Measurements from ENCODE around the gene DOK1.

The DOK1 gene

GRCh38 chr2:74534411-74534810, 20.1 kb upstream of the DOK1 start:
- DNase-seq (ENCODE audit: extremely low read depth, insufficient read length), result no peak
- peaks cover 25% of the 10 kb centered on the region for H3K36me3 ChIP-seq (ENCODE audit: control insufficient read depth, insufficient read depth, low read length)
- no peaks in the 10 kb centered on the region for H3K27me3 ChIP-seq (replicated peaks; ENCODE audit: control insufficient read depth, insufficient read depth, low read length)
- no peak for TF ChIP-seq CTCF (IDR thresholded peaks at IDR 0.05; ENCODE audit: insufficient read depth, low read length, poor library complexity, severe bottlenecking)
- no peak overlapping the region for H3K4me3 ChIP-seq (replicated peaks; ENCODE audit: low read depth, low read length)

DNA sequence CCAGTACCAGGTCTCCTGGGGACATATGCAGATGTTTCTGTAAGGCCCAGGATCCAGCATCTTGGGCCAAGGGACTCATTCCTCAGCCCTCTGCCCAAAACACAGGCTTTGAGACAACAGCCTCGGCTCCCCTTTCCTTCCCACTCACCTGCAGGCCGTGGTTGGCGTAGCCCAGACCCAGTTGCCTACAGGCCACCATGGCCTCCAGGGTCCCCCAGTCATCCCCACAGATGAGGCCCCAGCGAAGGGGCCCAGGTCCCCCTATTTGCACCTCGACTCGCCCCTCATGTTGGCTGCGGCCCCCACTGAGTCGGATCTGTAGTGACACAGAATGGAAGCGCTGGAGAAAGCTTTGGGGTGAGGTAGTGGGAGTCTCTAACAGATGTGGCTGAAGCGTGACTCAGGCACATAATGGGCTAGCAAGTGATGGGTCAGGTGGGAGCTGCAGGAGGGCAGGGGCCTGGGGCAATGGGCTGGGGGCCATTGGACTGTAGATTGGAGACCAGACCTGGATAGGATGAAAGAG, 19.0 kb upstream of the DOK1 start:
- Histone ChIP-seq H3K36me3 (ENCODE audit: control insufficient read depth, insufficient read depth, low read length) (peaks cover 29% of the 10 kb centered on the region), H3K4me3 (replicated peaks; ENCODE audit: low read depth, low read length) (no peak overlapping the region), H3K27me3 (replicated peaks; ENCODE audit: control insufficient read depth, insufficient read depth, low read length) (no peaks in the 10 kb centered on the region)
- no peak for TF ChIP-seq CTCF (IDR thresholded peaks at IDR 0.05; ENCODE audit: insufficient read depth, low read length, poor library complexity, severe bottlenecking)
- no peak for DNase-seq (ENCODE audit: extremely low read depth, insufficient read length)

GRCh38 chr2:74536166-74536950, 18.2 kb upstream of the DOK1 start:
- Histone ChIP-seq H3K36me3 (ENCODE audit: control insufficient read depth, insufficient read depth, low read length) (peaks cover 29% of the 10 kb centered on the region), H3K27me3 (replicated peaks; ENCODE audit: control insufficient read depth, insufficient read depth, low read length) (no peaks in the 10 kb centered on the region), H3K4me3 (replicated peaks; ENCODE audit: low read depth, low read length) (no peak overlapping the region)
- no peak for DNase-seq (ENCODE audit: extremely low read depth, insufficient read length)
- no peak for TF ChIP-seq CTCF (IDR thresholded peaks at IDR 0.05; ENCODE audit: insufficient read depth, low read length, poor library complexity, severe bottlenecking)

GRCh38 chr2:74537140-74537539, 17.4 kb upstream of the DOK1 start:
- no peaks in the 10 kb centered on the region for H3K27me3 ChIP-seq (replicated peaks; ENCODE audit: control insufficient read depth, insufficient read depth, low read length)
- TF ChIP-seq CTCF (IDR thresholded peaks at IDR 0.05; ENCODE audit: insufficient read depth, low read length, poor library complexity, severe bottlenecking), result no peak
- no peak for DNase-seq (ENCODE audit: extremely low read depth, insufficient read length)
- peaks cover 29% of the 10 kb centered on the region for H3K36me3 ChIP-seq (ENCODE audit: control insufficient read depth, insufficient read depth, low read length)
- no peak overlapping the region for H3K4me3 ChIP-seq (replicated peaks; ENCODE audit: low read depth, low read length)

DNA sequence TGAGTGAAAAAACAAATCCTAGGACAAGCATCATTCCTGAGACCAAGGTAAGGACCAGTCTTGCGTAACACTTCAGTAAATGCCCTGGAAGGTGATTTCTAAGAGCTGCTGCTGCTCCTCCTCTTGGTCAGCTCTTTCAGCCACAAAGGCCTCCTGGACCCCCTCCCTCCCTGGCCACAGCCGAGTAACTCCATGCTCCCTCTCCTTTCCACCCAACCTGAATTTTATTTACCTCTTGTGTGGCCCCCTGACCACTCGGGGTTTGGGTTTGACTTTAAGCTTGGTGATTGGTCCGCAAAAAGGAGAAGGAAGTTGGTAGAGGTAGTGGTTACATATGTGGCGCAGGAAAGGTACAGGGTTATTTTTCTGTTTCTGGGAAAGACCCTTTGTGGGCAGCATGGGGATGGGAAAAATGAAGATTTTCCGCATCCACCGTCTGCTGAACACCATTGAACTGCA, 15.6 kb upstream of the DOK1 start:
- H3K36me3 ChIP-seq (ENCODE audit: control insufficient read depth, insufficient read depth, low read length), result peaks cover 21% of the 10 kb centered on the region
- no peak for TF ChIP-seq CTCF (IDR thresholded peaks at IDR 0.05; ENCODE audit: insufficient read depth, low read length, poor library complexity, severe bottlenecking)
- no peak for DNase-seq (ENCODE audit: extremely low read depth, insufficient read length)
- no peaks in the 10 kb centered on the region for H3K27me3 ChIP-seq (replicated peaks; ENCODE audit: control insufficient read depth, insufficient read depth, low read length)
- peak overlapping the region; percentile 9; the same call in 1 of the 2 replicates for H3K4me3 ChIP-seq (replicated peaks; ENCODE audit: low read depth, low read length)
